ENCODE data around the gene AMBP. TPM values are rescaled to one million over a fixed set of nuclear protein-coding genes. Genes with fewer than 3 reads are reported as not detected.

AMBP gene
- total and polyA plus RNA-seq, 2 donors (not counting 1 experiment from before 2014, with no cell fraction given): not detected

DNA sequence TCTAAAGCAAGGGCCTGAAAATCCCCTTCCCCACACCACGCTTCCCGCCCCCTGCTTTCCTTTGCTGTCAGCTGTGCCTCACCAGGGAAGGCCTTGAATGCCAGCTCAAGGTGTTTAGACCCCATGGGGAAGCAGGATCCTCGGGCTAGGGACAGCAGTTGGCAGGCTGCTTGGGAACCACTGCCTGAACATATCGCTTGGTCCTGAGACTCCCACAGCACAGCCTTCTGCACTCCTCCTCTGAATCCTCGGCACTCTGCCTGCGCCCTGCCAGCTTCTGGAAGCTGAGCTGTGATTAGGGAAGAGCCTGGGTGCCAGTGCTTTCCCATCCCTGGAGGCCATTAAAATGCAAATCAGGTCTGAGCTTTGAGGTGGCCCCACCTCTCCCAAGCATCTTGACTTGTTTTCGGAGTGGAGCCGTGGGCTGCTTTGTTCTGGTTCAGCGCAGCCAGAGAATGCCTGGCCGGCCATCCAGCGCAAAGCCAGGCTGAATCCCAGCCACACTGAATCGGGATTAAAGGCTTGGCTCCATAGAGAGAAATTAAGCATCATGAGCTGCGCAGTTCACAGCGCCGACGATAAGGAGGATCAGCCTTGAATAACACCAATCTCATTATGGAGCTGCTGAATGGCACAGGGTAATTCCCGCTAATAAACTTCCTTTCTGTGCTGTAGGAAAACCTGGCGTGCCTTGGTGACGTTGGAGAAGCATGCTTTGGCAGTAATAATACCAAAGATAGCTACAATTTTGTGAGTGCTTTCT lies 40.0 kb downstream of the AMBP start:
- 93% methylated on average over 18 of the region's 19 CpGs for WGBS (ENCODE audit: insufficient coverage)
- H2AFZ ChIP-seq (ENCODE audit: insufficient read depth, low read depth, low read length, poor library complexity, severe bottlenecking): no peak overlapping the region
- H3K4me3 Mint-ChIP-seq: no peak overlapping the region
- no peak overlapping the region for H3K4me2 ChIP-seq (replicated peaks; ENCODE audit: low read depth, low read length, poor library complexity, severe bottlenecking)
- H3K9ac ChIP-seq (ENCODE audit: low read length): no peak overlapping the region
- H3K9me3 ChIP-seq (ENCODE audit: control extremely low read depth in 1 of 3, control insufficient read depth in 2 of 3, insufficient read depth in 1 of 3, low read length in 2 of 3): no peaks in the 10 kb centered on the region
- no peaks in the 10 kb centered on the region for H3K27me3 ChIP-seq (replicated peaks in 1 of 4; ENCODE audit: control extremely low read depth in 1 of 4, control insufficient read depth in 3 of 4, insufficient read depth in 4 of 4, low read length in 3 of 4)
- ATAC-seq (ENCODE audit: low read depth) (no peak), DNase-seq (no peak)
- H3K4me1 Mint-ChIP-seq: no peaks in the 10 kb centered on the region
- no peak overlapping the region for H3K27ac Mint-ChIP-seq
- H3K4me3 ChIP-seq (ENCODE audit: control extremely low read depth in 1 of 5, extremely low read depth in 1 of 5, insufficient read depth in 1 of 5, low read depth in 2 of 5, low read length in 4 of 5): no peak overlapping the region
- H3K9me3 Mint-ChIP-seq (ENCODE audit: insufficient read depth): no peaks in the 10 kb centered on the region
- TF ChIP-seq, protein P1, sequence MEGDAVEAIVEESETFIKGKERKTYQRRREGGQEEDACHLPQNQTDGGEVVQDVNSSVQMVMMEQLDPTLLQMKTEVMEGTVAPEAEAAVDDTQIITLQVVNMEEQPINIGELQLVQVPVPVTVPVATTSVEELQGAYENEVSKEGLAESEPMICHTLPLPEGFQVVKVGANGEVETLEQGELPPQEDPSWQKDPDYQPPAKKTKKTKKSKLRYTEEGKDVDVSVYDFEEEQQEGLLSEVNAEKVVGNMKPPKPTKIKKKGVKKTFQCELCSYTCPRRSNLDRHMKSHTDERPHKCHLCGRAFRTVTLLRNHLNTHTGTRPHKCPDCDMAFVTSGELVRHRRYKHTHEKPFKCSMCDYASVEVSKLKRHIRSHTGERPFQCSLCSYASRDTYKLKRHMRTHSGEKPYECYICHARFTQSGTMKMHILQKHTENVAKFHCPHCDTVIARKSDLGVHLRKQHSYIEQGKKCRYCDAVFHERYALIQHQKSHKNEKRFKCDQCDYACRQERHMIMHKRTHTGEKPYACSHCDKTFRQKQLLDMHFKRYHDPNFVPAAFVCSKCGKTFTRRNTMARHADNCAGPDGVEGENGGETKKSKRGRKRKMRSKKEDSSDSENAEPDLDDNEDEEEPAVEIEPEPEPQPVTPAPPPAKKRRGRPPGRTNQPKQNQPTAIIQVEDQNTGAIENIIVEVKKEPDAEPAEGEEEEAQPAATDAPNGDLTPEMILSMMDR (IDR thresholded peaks at IDR 0.05): no peak
- TF ChIP-seq EZH2 (IDR thresholded peaks at IDR 0.05; ENCODE audit: borderline replicate concordance, insufficient read depth, low read depth, low read length, poor library complexity, severe bottlenecking): no peak
- CTCF ChIA-PET: no interaction called here
- no peak overlapping the region for H3K27ac ChIP-seq (ENCODE audit: low read length in 2 of 2)
- intact Hi-C loops (cut with micrococcal nuclease): no loop called here
- H4K20me1 ChIP-seq (ENCODE audit: control insufficient read depth, insufficient read depth, low read length, poor library complexity, severe bottlenecking): no peaks in the 10 kb centered on the region
- H3K79me2 ChIP-seq (ENCODE audit: control insufficient read depth, insufficient read depth, low read length): no peaks in the 10 kb centered on the region
- H3K36me3 ChIP-seq (replicated peaks in 1 of 2; ENCODE audit: control extremely low read depth in 1 of 2, control insufficient read depth in 1 of 2, extremely low read depth in 1 of 2, insufficient read depth in 2 of 2, low read length in 1 of 2): no peaks in the 10 kb centered on the region
- H3K27me3 Mint-ChIP-seq: no peaks in the 10 kb centered on the region
- POLR2A ChIA-PET: no interaction called here
- no peaks in the 10 kb centered on the region for H3K4me1 ChIP-seq (ENCODE audit: control insufficient read depth in 2 of 2, insufficient read depth in 2 of 2, low read length in 2 of 2)

DNA sequence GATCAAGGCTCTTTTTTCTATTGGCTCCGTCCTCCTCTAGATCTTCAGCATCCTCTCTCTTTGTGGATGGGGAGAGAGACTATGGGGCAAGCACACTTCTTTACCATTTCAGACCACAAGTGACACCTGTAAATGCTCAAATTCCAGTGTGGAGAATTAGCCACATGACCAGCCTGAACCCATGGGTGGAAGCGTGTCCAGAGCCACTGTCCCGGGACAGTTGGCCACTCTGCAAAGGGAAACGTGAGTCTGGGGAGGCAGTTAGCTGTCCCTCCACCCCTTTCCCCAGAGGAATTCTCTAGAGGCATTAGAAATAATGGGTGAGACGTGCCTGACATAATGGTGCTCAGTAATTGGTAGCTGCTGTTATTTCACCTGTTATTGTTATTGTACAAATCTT lies 40.9 kb downstream of the AMBP start:
- intact Hi-C loops (cut with micrococcal nuclease): no loop called here
- DNase-seq (no peak), ATAC-seq (ENCODE audit: low read depth) (no peak)
- Histone ChIP-seq H3K36me3 (replicated peaks in 1 of 2; ENCODE audit: control extremely low read depth in 1 of 2, control insufficient read depth in 1 of 2, extremely low read depth in 1 of 2, insufficient read depth in 2 of 2, low read length in 1 of 2) (no peaks in the 10 kb centered on the region), H3K27me3 (replicated peaks in 1 of 4; ENCODE audit: control extremely low read depth in 1 of 4, control insufficient read depth in 3 of 4, insufficient read depth in 4 of 4, low read length in 3 of 4) (no peaks in the 10 kb centered on the region), H3K27ac (ENCODE audit: low read length in 2 of 2) (no peak overlapping the region), H2AFZ (ENCODE audit: insufficient read depth, low read depth, low read length, poor library complexity, severe bottlenecking) (no peak overlapping the region), H3K4me1 (ENCODE audit: control insufficient read depth in 2 of 2, insufficient read depth in 2 of 2, low read length in 2 of 2) (no peaks in the 10 kb centered on the region), H3K79me2 (ENCODE audit: control insufficient read depth, insufficient read depth, low read length) (no peaks in the 10 kb centered on the region), H3K9ac (ENCODE audit: low read length) (no peak overlapping the region), H3K4me2 (replicated peaks; ENCODE audit: low read depth, low read length, poor library complexity, severe bottlenecking) (no peak overlapping the region), H3K4me3 (ENCODE audit: control extremely low read depth in 1 of 5, extremely low read depth in 1 of 5, insufficient read depth in 1 of 5, low read depth in 2 of 5, low read length in 4 of 5) (no peak overlapping the region), H3K9me3 (ENCODE audit: control extremely low read depth in 1 of 3, control insufficient read depth in 2 of 3, insufficient read depth in 1 of 3, low read length in 2 of 3) (no peaks in the 10 kb centered on the region), H4K20me1 (ENCODE audit: control insufficient read depth, insufficient read depth, low read length, poor library complexity, severe bottlenecking) (no peaks in the 10 kb centered on the region)
- no peaks in the 10 kb centered on the region for H3K27me3 Mint-ChIP-seq
- no peak overlapping the region for H3K27ac Mint-ChIP-seq
- ChIA-PET POLR2A (no interaction called here), CTCF (no interaction called here)
- TF ChIP-seq EZH2 (IDR thresholded peaks at IDR 0.05; ENCODE audit: borderline replicate concordance, insufficient read depth, low read depth, low read length, poor library complexity, severe bottlenecking): no peak
- TF ChIP-seq, protein P1 (IDR thresholded peaks at IDR 0.05): no peak
- no peaks in the 10 kb centered on the region for H3K4me1 Mint-ChIP-seq
- 87% methylated on average over 2 of the region's 5 CpGs for WGBS (ENCODE audit: insufficient coverage)
- no peaks in the 10 kb centered on the region for H3K9me3 Mint-ChIP-seq (ENCODE audit: insufficient read depth)
- no peak overlapping the region for H3K4me3 Mint-ChIP-seq
